NT2/D1 (cell line): Measurements from ENCODE around the gene LRRC8E.

Source experiments
- DNase-seq: peaks from one replicate; pipeline ENCODE4 v3.0.0-alpha.2; 2011; ENCODE audit warnings: low read depth, low spot score
- H3K27me3 ChIP-seq: 2 replicates; pipeline ENCODE4 v1.6.0; 2011; ENCODE audit warnings: mild to moderate bottlenecking; ENCODE audit not compliant: insufficient read length, insufficient read depth
- H3K36me3 ChIP-seq: 2 replicates; pipeline ENCODE4 v1.6.1; 2011; ENCODE audit warnings: mild to moderate bottlenecking, low read length, mixed read lengths; ENCODE audit not compliant: insufficient read depth, insufficient read length
- H3K4me1 ChIP-seq: 2 replicates; pipeline ENCODE4 v1.5.1; 2011; ENCODE audit not compliant: insufficient read depth, insufficient read length
- H3K4me3 ChIP-seq: 2 replicates; pipeline ENCODE4 v1.5.1; 2011; ENCODE audit warnings: low read depth; ENCODE audit not compliant: insufficient read length
- H3K9ac ChIP-seq: 2 replicates; pipeline ENCODE4 v1.6.0; 2011; ENCODE audit warnings: low read depth; ENCODE audit not compliant: insufficient read length
- H3K9me3 ChIP-seq: 2 replicates; pipeline ENCODE4 v1.5.1; 2011; ENCODE audit warnings: mild to moderate bottlenecking, low read length; ENCODE audit not compliant: insufficient read depth
- SUZ12 ChIP-seq: IDR thresholded peaks from 2 replicates; pipeline ENCODE4 v1.6.1; 2011; ENCODE audit not compliant: insufficient read length, insufficient read depth; ENCODE audit errors: extremely low read depth
- YY1 ChIP-seq: IDR thresholded peaks from 2 replicates; pipeline ENCODE4 v1.6.1; 2011; ENCODE audit not compliant: insufficient read length, insufficient read depth
- ZNF274 ChIP-seq: IDR thresholded peaks from 2 replicates; pipeline ENCODE4 v1.6.1; 2011; ENCODE audit warnings: mild to moderate bottlenecking, low read depth, low read length

The LRRC8E gene

GRCh38 chr19:7866399-7867091 is 21.8 kb upstream of the LRRC8E start:
- Histone ChIP-seq H3K9ac (no peak overlapping the region), H3K27me3 (peaks cover 19% of the 10 kb centered on the region), H3K4me3 (no peak overlapping the region), H3K36me3 (no peaks in the 10 kb centered on the region), H3K9me3 (no peaks in the 10 kb centered on the region), H3K4me1 (peaks cover 27% of the 10 kb centered on the region)
- no peak for DNase-seq
- TF ChIP-seq SUZ12 (no peak), ZNF274 (no peak), YY1 (no peak)

GRCh38 chr19:7867092-7867844 is 21.0 kb upstream of the LRRC8E start:
- H3K9ac ChIP-seq = no peak overlapping the region
- TF ChIP-seq ZNF274 (no peak), SUZ12 (no peak), YY1 (no peak)
- H3K36me3 ChIP-seq = no peaks in the 10 kb centered on the region
- H3K4me3 ChIP-seq = no peak overlapping the region
- DNase-seq = no peak
- peaks cover 11% of the 10 kb centered on the region for H3K27me3 ChIP-seq
- no peaks in the 10 kb centered on the region for H3K9me3 ChIP-seq
- peaks cover 20% of the 10 kb centered on the region for H3K4me1 ChIP-seq

GRCh38 chr19:7868326-7868670 is 20.0 kb upstream of the LRRC8E start:
- DNase-seq = peak; percentile 20
- H3K4me1 ChIP-seq = peaks cover 24% of the 10 kb centered on the region
- peak overlapping the region; percentile 64 for H3K9ac ChIP-seq
- no peak for TF ChIP-seq YY1
- TF ChIP-seq SUZ12 = no peak
- TF ChIP-seq ZNF274 = no peak
- H3K27me3 ChIP-seq = peaks cover 19% of the 10 kb centered on the region
- H3K36me3 ChIP-seq = no peaks in the 10 kb centered on the region
- no peaks in the 10 kb centered on the region for H3K9me3 ChIP-seq
- peak overlapping the region; percentile 54 for H3K4me3 ChIP-seq

- H3K4me3 ChIP-seq = peak overlapping the region; percentile 54
- no peaks in the 10 kb centered on the region for H3K9me3 ChIP-seq
- peaks cover 22% of the 10 kb centered on the region for H3K4me1 ChIP-seq
- H3K9ac ChIP-seq = peak overlapping the region; percentile 76
- no peaks in the 10 kb centered on the region for H3K36me3 ChIP-seq
- TF ChIP-seq ZNF274 (no peak), SUZ12 (no peak), YY1 (no peak)
- DNase-seq = peak; percentile 89
- peaks cover 25% of the 10 kb centered on the region for H3K27me3 ChIP-seq
Observed at GRCh38 chr19:7868671-7869452, 19.4 kb upstream of the LRRC8E start.

GRCh38 chr19:7869453-7869909 is 18.8 kb upstream of the LRRC8E start:
- Histone ChIP-seq H3K36me3 (no peaks in the 10 kb centered on the region), H3K4me3 (peak overlapping the region; percentile 54), H3K27me3 (peaks cover 31% of the 10 kb centered on the region), H3K4me1 (peaks cover 20% of the 10 kb centered on the region), H3K9ac (peak overlapping the region; percentile 76), H3K9me3 (no peaks in the 10 kb centered on the region)
- TF ChIP-seq SUZ12 (no peak), YY1 (no peak), ZNF274 (no peak)
- peak; percentile 51 for DNase-seq

GRCh38 chr19:7869910-7870511 is 18.3 kb upstream of the LRRC8E start:
- H3K9ac ChIP-seq = no peak overlapping the region
- H3K4me1 ChIP-seq = peaks cover 22% of the 10 kb centered on the region
- H3K27me3 ChIP-seq = peaks cover 36% of the 10 kb centered on the region
- H3K9me3 ChIP-seq = no peaks in the 10 kb centered on the region
- H3K36me3 ChIP-seq = no peaks in the 10 kb centered on the region
- no peak for TF ChIP-seq ZNF274
- TF ChIP-seq SUZ12 = no peak
- no peak for TF ChIP-seq YY1
- peak overlapping the region; percentile 54 for H3K4me3 ChIP-seq
- DNase-seq = peak; percentile 81
